Breast epithelium (tissue), 4 donors: ENCODE results near the gene TUBB1. TPM values are rescaled to one million over a fixed set of nuclear protein-coding genes. Genes with fewer than 3 reads are reported as not detected.

Experiments
- DNase-seq, 2 donors: peaks; one replicate each; pipeline ENCODE4 v3.0.0-alpha.2; 2019; ENCODE audit warnings: low spot score in 2 of 2
- H3K27ac ChIP-seq, 2 donors: fragments of 200-600 bp; sonication (generic) in 1 of 2; one replicate each; pipeline ENCODE4 v1.5.1; 2016 to 2019; ENCODE audit warnings: mild to moderate bottlenecking in 1 of 2
- H3K27me3 ChIP-seq, 2 donors: fragments of 200-600 bp; sonication (generic) in 1 of 2; one replicate each; pipeline versions ENCODE4 v1.5.1 to v1.6.0; 2017 to 2019; ENCODE audit warnings: control low read depth in 1 of 2, mild to moderate bottlenecking in 1 of 2
- H3K36me3 ChIP-seq: fragments of 200-600 bp; one replicate; pipeline ENCODE4 v1.5.1; 2019
- H3K4me1 ChIP-seq, 2 donors: fragments of 200-600 bp; sonication (generic); one replicate each; pipeline ENCODE4 v1.5.1; 2016 to 2019; ENCODE audit warnings: control low read depth in 1 of 2
- H3K4me3 ChIP-seq, 3 donors: fragments of 200-600 bp; sonication (generic); 1 replicate in 2 of 3; 2 replicates in 1 of 3; pipeline ENCODE4 v1.5.1; 2016 to 2019; ENCODE audit warnings: mild to moderate bottlenecking in 3 of 3, moderate library complexity in 2 of 3
- H3K9me3 ChIP-seq, 2 donors: fragments of 200-600 bp; sonication (generic) in 1 of 2; one replicate each; pipeline ENCODE4 v1.5.1; 2016 to 2019; ENCODE audit warnings: control low read depth in 1 of 2
- POLR2A ChIP-seq: fragments of 450-650 bp; IDR thresholded peaks from one replicate; pipeline ENCODE4 v1.6.1; 2016; ENCODE audit warnings: antibody characterized with exemption, mild to moderate bottlenecking, moderate library complexity
- POLR2AphosphoS5 ChIP-seq, 3 donors: sonication (generic); formaldehyde crosslinking; IDR thresholded peaks; one replicate each; pipeline ENCODE4 v1.6.1; 2017; ENCODE audit warnings: antibody characterized with exemption in 3 of 3
- intact Hi-C: fragments of 100-400 bp; cut with DNase I; formaldehyde crosslinking; loops from one replicate; pipeline ENCODE4 v1.15.1; 2023; ENCODE audit warnings: low total_unique reads
- total RNA-seq, 3 donors: library from RNA; depleted of rRNA; stranded (reverse); fragments of >200 nt; gene quantifications; one replicate each; pipeline ENCODE4 v1.1.0, GENCODE V29; 2016
- TF ChIP-seq, protein P1 (sequence below), 3 donors: fragments of 450-650 bp; IDR thresholded peaks; one replicate each; pipeline ENCODE4 v1.5.1; 2016 to 2017; ENCODE audit warnings: antibody characterized with exemption in 3 of 3, mild to moderate bottlenecking in 3 of 3, moderate library complexity in 3 of 3

The TUBB1 gene
- total RNA-seq, 3 donors from 2014 or later: 0.16 TPM; not detected in 2

DNA sequence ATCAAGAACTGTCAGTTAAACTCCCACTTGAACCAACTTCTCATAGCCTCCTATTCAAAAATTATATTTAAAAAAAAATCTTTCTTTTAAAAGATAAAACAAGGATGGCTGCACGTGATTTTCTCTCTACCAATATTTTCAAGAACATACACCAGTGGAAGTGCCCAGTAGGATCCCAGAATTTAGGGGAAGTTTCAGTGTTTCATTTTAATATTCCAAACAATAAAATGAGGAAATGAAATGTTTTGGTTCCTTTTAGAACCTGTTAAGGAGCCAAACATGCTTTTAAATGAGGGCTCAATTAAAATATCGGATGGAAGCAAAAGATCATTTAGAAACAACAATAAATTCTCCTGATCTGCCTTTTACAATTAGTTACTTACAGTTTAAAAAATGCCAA lies 49.8 kb downstream of the TUBB1 start:
- no peaks in the 10 kb centered on the region for H3K36me3 ChIP-seq
- H3K27ac ChIP-seq: no peak overlapping the region
- intact Hi-C loops: no loop called here
- H3K27me3 ChIP-seq: peaks cover 0 to 5% of the 10 kb centered on the region in 2 donors
- DNase-seq: no peak
- H3K9me3 ChIP-seq: no peaks in the 10 kb centered on the region
- no peak for TF ChIP-seq POLR2AphosphoS5 (IDR thresholded peaks at IDR 0.05)
- no peaks in the 10 kb centered on the region for H3K4me1 ChIP-seq
- no peak overlapping the region for H3K4me3 ChIP-seq

DNA sequence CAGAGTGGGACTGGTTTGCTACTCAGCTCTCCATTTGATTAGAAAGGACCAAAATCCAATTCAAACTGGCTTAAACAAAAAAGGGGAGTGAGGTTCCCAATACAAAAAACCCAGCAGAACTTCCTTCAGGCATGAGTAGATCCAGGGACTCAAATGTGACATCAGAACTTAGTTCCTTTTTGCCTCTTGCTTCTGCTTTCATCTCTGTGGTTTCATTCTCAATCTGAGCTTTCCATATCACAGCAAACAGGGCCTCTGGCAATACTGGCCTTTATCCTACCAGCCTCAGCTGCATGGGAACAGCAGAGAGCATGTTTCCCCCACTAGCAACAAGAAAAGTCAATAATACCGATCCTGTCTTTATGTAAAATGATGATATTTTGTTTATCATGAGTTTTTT lies 52.0 kb downstream of the TUBB1 start:
- intact Hi-C loops: no loop called here
- Histone ChIP-seq H3K4me1 (no peaks in the 10 kb centered on the region), H3K27me3 (peaks cover 0 to 5% of the 10 kb centered on the region in 2 donors), H3K36me3 (no peaks in the 10 kb centered on the region), H3K9me3 (no peaks in the 10 kb centered on the region), H3K4me3 (no peak overlapping the region), H3K27ac (no peak overlapping the region)
- DNase-seq: no peak
- no peak for TF ChIP-seq POLR2A
- TF ChIP-seq, protein P1, sequence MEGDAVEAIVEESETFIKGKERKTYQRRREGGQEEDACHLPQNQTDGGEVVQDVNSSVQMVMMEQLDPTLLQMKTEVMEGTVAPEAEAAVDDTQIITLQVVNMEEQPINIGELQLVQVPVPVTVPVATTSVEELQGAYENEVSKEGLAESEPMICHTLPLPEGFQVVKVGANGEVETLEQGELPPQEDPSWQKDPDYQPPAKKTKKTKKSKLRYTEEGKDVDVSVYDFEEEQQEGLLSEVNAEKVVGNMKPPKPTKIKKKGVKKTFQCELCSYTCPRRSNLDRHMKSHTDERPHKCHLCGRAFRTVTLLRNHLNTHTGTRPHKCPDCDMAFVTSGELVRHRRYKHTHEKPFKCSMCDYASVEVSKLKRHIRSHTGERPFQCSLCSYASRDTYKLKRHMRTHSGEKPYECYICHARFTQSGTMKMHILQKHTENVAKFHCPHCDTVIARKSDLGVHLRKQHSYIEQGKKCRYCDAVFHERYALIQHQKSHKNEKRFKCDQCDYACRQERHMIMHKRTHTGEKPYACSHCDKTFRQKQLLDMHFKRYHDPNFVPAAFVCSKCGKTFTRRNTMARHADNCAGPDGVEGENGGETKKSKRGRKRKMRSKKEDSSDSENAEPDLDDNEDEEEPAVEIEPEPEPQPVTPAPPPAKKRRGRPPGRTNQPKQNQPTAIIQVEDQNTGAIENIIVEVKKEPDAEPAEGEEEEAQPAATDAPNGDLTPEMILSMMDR (IDR thresholded peaks at IDR 0.05): no peak
- TF ChIP-seq POLR2AphosphoS5 (IDR thresholded peaks at IDR 0.05): no peak

DNA sequence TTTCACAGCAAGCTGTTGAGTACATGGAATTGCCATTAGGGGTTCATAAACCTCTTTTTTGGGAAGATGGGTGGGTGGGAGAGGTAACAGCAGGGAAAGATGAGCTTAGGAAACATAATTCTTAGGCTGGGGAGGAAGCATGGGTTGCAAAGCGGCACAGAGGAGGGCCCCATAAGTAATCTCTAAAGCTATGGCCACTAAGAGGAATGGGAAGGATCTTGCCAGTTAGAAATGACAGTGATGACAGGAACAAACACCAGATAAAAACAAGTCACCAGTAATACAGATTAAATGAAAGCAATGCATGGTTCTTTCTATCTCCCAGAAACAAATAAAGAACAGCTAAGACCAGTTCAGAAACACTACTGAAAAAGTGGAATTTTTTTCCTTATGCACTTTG lies 54.4 kb downstream of the TUBB1 start:
- no peaks in the 10 kb centered on the region for H3K4me1 ChIP-seq
- H3K4me3 ChIP-seq: no peak overlapping the region
- intact Hi-C loops: no loop called here
- H3K27ac ChIP-seq: no peak overlapping the region
- H3K9me3 ChIP-seq: no peaks in the 10 kb centered on the region
- H3K36me3 ChIP-seq: no peaks in the 10 kb centered on the region
- TF ChIP-seq POLR2AphosphoS5 (IDR thresholded peaks at IDR 0.05): no peak
- no peak for TF ChIP-seq POLR2A
- TF ChIP-seq, protein P1 (IDR thresholded peaks at IDR 0.05): no peak
- peaks cover 0 to 5% of the 10 kb centered on the region in 2 donors for H3K27me3 ChIP-seq
- no peak for DNase-seq

DNA sequence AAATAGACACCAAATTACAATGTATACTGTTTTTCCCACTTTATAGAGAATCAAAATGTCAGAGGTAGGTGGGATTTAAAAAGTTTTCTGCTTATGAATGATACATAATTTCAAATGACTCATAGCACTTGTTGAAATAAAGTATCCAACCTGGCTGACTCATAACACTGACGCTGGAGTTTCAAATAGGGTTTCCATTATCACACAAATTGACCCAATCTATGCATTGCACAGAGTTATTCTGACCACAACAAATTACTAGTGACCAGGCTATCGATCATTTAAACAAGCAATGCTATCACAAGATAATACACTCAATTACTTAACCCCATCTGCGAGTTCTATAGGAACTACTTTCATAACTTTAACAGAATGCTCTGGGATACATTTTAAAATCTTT lies 55.2 kb downstream of the TUBB1 start:
- no peaks in the 10 kb centered on the region for H3K36me3 ChIP-seq
- no peaks in the 10 kb centered on the region for H3K9me3 ChIP-seq
- no peak overlapping the region for H3K4me3 ChIP-seq
- no peaks in the 10 kb centered on the region for H3K4me1 ChIP-seq
- H3K27ac ChIP-seq: no peak overlapping the region
- TF ChIP-seq POLR2AphosphoS5 (IDR thresholded peaks at IDR 0.05) (no peak), POLR2A (no peak)
- TF ChIP-seq, protein P1 (IDR thresholded peaks at IDR 0.05): no peak
- intact Hi-C loops: no loop called here
- DNase-seq: no peak
- peaks cover 0 to 5% of the 10 kb centered on the region in 2 donors for H3K27me3 ChIP-seq

DNA sequence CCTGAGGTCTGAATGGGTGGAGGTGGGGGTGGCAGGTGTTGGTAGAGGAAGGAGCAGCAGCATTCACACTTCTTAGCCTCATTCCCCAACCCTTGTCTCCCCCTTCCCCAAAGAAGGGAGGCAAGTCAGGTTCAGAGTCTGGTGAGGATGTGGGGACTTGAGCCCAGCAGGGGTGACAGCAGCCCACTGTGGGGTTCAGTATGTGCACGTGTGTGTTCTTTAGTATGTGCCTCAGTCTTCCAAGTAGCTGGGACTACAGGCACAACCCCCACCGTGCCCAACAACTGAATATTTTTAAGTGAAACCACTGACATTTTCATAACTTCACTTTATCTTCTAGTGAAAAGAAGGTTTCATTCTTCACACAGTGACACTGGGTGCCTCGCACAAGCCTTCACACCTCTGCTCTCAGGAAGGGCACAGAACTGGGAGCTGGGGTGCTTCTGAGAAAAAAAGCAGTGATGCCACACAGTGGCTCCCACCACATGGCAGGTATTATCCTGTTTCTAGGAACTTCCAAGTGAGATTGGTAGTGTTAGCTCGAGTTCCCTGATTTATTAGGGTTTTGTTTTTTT lies 56.8 kb downstream of the TUBB1 start:
- H3K9me3 ChIP-seq: no peaks in the 10 kb centered on the region
- H3K4me1 ChIP-seq: no peaks in the 10 kb centered on the region
- no peaks in the 10 kb centered on the region for H3K36me3 ChIP-seq
- no peak overlapping the region for H3K27ac ChIP-seq
- no peak for TF ChIP-seq POLR2A
- TF ChIP-seq, protein P1 (IDR thresholded peaks at IDR 0.05): no peak
- no peak for TF ChIP-seq POLR2AphosphoS5 (IDR thresholded peaks at IDR 0.05)
- H3K4me3 ChIP-seq: no peak overlapping the region
- intact Hi-C loops: no loop called here
- peaks cover 0 to 5% of the 10 kb centered on the region in 2 donors for H3K27me3 ChIP-seq
- no peak for DNase-seq

Other genes with a start within 250 kb of the TUBB1 start
- 1 to 10 TPM in 1 of 3 donors, under 1 TPM in 2; 0.48 to 1.5 (median 0.98) TPM for gene GNAS-AS1, start 168.5 kb upstream of the TUBB1 start, total RNA-seq
- 100 to 1,000 TPM; 448 to 714 (median 570) TPM for gene GNAS, start 166.7 kb upstream of the TUBB1 start, total RNA-seq
- 10 to 100 TPM; 50.1 to 78.7 (median 77.7) TPM for gene NELFCD, start 38.2 kb upstream of the TUBB1 start, total RNA-seq
- gene CTSZ, start 12.2 kb upstream of the TUBB1 start, total RNA-seq: 100 to 1,000 TPM; 135 to 238 (median 181) TPM
- 10 to 100 TPM; 25.6 to 36.4 (median 31.4) TPM for gene ATP5F1E, start 12.9 kb downstream of the TUBB1 start, total RNA-seq
- gene PRELID3B, start 23.4 kb downstream of the TUBB1 start, total RNA-seq: 10 to 100 TPM; 43.7 to 55.4 (median 52.4) TPM
- 1 to 10 TPM in 2 of 3 donors, under 1 TPM in 1; 0.48 to 1.6 (median 1.2) TPM for gene ZNF831, start 144.4 kb downstream of the TUBB1 start, total RNA-seq